Lung (tissue), 12 donors: Measurements from ENCODE around the gene ABHD17B. TPM values are rescaled to one million over a fixed set of nuclear protein-coding genes. Genes with fewer than 3 reads are reported as not detected.

Experiments used
- ATAC-seq: fragments of 200-7000 bp; cut with Tn5 transposase; one replicate; pipeline ENCODE4 v1.9.1; 2020; ENCODE audit warnings: moderate number of reproducible peaks; ENCODE audit not compliant: insufficient read depth, low FRiP score
- DNase-seq, 3 donors: peaks; one replicate each; pipeline ENCODE4 v3.0.0-alpha.2; 2013 to 2017
- H3K27ac ChIP-seq, 2 donors: one replicate each; pipeline ENCODE4 v1.5.1; 2013; ENCODE audit warnings: mild to moderate bottlenecking in 2 of 2, moderate library complexity in 2 of 2, control low read depth in 1 of 2, inconsistent platforms in 1 of 2, low read depth in 1 of 2, low read length in 1 of 2
- H3K27me3 ChIP-seq, 3 donors: one replicate each; pipeline ENCODE4 v1.5.1; 2013; ENCODE audit warnings: low read length in 2 of 3; ENCODE audit not compliant: control insufficient read depth in 3 of 3, insufficient read depth in 3 of 3
- H3K36me3 ChIP-seq, 4 donors: one replicate each; pipeline ENCODE4 v1.5.1; 2013; ENCODE audit warnings: low read length in 4 of 4, mild to moderate bottlenecking in 1 of 4, moderate library complexity in 1 of 4; ENCODE audit not compliant: control insufficient read depth in 4 of 4, insufficient read depth in 4 of 4
- H3K4me1 ChIP-seq, 5 donors: one replicate each; pipeline ENCODE4 v1.5.1; 2013; ENCODE audit warnings: low read length in 5 of 5, mild to moderate bottlenecking in 2 of 5, moderate library complexity in 1 of 5; ENCODE audit not compliant: control insufficient read depth in 5 of 5, insufficient read depth in 5 of 5
- H3K4me3 ChIP-seq: one replicate; pipeline ENCODE4 v1.5.1; 2013; ENCODE audit warnings: mild to moderate bottlenecking, control low read depth, moderate library complexity
- H3K9ac ChIP-seq, 2 donors: one replicate each; pipeline ENCODE4 v1.5.1; 2013; ENCODE audit warnings: low read length in 2 of 2, control low read depth in 1 of 2; ENCODE audit not compliant: insufficient read depth in 1 of 2
- H3K9me3 ChIP-seq, 4 donors: one replicate each; pipeline ENCODE4 v1.5.1; 2013; ENCODE audit warnings: low read length in 3 of 4, mild to moderate bottlenecking in 1 of 4, moderate library complexity in 1 of 4; ENCODE audit not compliant: control insufficient read depth in 4 of 4, insufficient read depth in 3 of 4
- WGBS, 2 donors: extraction: QIAGEN DNeasy Blood & Tissue Kit; methylation state at CpG; one replicate each; pipeline ENCODE4 v1.1.7; 2013; 5-methylcytosine and 5-hydroxymethylcytosine counted together
- polyA plus RNA-seq, 2 donors: library from polyadenylated mRNA; stranded (reverse); fragments of 200-250 nt; gene quantifications; one replicate each; pipeline ENCODE4 v1.2.1, GENCODE V29; 2013
- total RNA-seq, 2 donors: library from RNA; depleted of rRNA in 1 of 2; stranded (reverse); fragments of >200 nt in 1 of 2; gene quantifications; one replicate each; pipeline ENCODE4 v1.2.1, GENCODE V29; 2014 to 2021
- TF ChIP-seq, protein P1 (sequence below): IDR thresholded peaks from 2 replicates; pipeline ENCODE4 v1.5.1; 2012; ENCODE audit warnings: mild to moderate bottlenecking; ENCODE audit errors: control extremely low read depth, extremely low read depth
- donor health status: control.
- donor health status: control.
- donor health status: Bipolar disorder and iron deficiency.
- donor health status: healthy.
- donor health status: DM: yes; HTN: yes; CAD: no.

ABHD17B gene
- total and polyA plus RNA-seq, 4 donors: 3.2 to 37.7 (median 13.8) TPM

DNA sequence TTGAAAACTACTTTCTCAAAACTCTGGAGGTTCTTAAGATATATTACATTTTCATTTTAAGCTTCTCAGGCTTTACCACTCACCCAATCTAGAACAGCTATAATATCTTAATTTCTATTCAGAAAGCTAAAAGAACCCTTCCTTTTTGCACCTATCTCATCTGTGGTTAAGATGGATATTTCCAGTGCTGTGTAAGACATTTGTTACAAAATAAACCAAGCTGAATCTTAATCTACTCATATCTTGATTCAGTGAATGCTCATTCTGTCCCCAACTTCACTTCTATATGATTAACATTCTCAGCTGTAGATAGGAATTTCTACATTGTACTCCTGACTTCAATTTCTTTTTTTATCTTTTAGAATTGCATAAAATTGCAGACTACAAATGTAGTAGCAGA is 15.0 kb downstream of the ABHD17B start:
- DNase-seq (no peak), ATAC-seq (no peak)
- H3K9me3 ChIP-seq: no peaks in the 10 kb centered on the region
- no peak overlapping the region for H3K9ac ChIP-seq
- peaks cover 0 to 12% (median 0%) of the 10 kb centered on the region in 5 donors for H3K4me1 ChIP-seq
- no peaks in the 10 kb centered on the region for H3K36me3 ChIP-seq
- no peaks in the 10 kb centered on the region for H3K27me3 ChIP-seq
- no peak overlapping the region for H3K4me3 ChIP-seq
- H3K27ac ChIP-seq: no peak overlapping the region
- TF ChIP-seq, protein P1, sequence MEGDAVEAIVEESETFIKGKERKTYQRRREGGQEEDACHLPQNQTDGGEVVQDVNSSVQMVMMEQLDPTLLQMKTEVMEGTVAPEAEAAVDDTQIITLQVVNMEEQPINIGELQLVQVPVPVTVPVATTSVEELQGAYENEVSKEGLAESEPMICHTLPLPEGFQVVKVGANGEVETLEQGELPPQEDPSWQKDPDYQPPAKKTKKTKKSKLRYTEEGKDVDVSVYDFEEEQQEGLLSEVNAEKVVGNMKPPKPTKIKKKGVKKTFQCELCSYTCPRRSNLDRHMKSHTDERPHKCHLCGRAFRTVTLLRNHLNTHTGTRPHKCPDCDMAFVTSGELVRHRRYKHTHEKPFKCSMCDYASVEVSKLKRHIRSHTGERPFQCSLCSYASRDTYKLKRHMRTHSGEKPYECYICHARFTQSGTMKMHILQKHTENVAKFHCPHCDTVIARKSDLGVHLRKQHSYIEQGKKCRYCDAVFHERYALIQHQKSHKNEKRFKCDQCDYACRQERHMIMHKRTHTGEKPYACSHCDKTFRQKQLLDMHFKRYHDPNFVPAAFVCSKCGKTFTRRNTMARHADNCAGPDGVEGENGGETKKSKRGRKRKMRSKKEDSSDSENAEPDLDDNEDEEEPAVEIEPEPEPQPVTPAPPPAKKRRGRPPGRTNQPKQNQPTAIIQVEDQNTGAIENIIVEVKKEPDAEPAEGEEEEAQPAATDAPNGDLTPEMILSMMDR: no peak

DNA sequence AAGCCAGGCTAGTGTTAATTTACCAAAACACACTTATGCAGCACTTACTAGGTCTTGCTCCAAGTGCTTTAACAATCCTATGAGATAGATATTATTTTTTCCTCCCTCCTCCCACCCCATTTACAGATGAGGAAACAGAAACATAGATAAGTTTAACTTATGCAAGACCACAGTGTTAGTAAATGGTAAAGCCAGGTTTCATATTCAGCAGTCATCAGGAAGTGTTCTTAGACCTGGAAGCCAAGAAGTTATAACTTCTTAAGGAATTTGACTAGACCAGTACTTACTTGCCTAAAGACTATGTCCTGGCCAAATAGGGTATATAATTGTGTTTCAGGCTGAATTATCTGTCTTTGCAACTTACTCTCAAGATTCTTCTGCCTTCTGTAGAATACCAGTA is 15.9 kb downstream of the ABHD17B start:
- TF ChIP-seq, protein P1: no peak
- no peak overlapping the region for H3K27ac ChIP-seq
- H3K4me1 ChIP-seq: peaks cover 0 to 12% (median 0%) of the 10 kb centered on the region in 5 donors
- ATAC-seq (no peak), DNase-seq (no peak)
- H3K36me3 ChIP-seq: no peaks in the 10 kb centered on the region
- no peaks in the 10 kb centered on the region for H3K9me3 ChIP-seq
- H3K9ac ChIP-seq: no peak overlapping the region
- no peak overlapping the region for H3K4me3 ChIP-seq
- H3K27me3 ChIP-seq: no peaks in the 10 kb centered on the region

DNA sequence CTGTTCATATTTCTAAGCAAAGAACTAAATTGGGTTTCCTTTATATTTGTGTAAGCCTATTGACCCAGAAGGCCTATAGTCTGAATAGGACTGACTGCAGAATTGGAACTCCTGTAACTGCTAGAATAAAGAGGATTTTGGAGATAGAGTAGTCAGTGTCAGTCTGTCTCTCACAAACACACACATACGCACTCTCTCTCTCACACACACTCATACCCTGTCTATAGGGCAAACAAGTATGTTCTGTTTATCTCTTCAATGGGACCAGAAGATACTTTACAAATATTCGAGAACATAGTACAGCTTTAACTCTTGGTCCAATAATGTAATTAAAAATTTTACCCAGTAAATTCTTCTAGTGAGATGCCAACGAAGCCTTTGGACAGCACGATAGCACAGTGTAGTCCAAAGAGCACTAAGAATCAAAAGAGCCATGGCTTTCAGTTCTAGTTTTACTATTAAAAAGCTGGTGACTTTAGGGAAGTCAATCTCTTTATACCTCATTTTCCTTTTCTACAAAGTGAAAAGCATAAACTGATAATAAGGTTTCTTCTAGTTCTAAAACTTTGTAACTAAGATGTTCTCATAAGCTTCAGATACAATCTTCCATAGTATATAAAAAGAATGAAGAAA is 19.3 kb downstream of the ABHD17B start:
- no peaks in the 10 kb centered on the region for H3K36me3 ChIP-seq
- H3K9me3 ChIP-seq: no peaks in the 10 kb centered on the region
- no peak overlapping the region for H3K4me3 ChIP-seq
- ATAC-seq (no peak), DNase-seq (no peak)
- no peak overlapping the region for H3K27ac ChIP-seq
- WGBS, 2 donors: 87 to 89% methylated on average over 4 of the region's 4 CpGs
- no peak overlapping the region for H3K9ac ChIP-seq
- H3K27me3 ChIP-seq: no peaks in the 10 kb centered on the region
- TF ChIP-seq, protein P1: no peak
- peaks cover 0 to 13% (median 0%) of the 10 kb centered on the region in 5 donors for H3K4me1 ChIP-seq
